SK-N-SH treated with all-trans-retinoic acid at 6 μM for 48 hours (cell line): ENCODE results near the gene CHI3L1.

Source experiments
- ATAC-seq: fragments of 200-7000 bp; cut with Tn5 transposase; 3 replicates; pipeline ENCODE4 v1.9.1; 2020; ENCODE audit warnings: mild to moderate bottlenecking, moderate library complexity
- ARNTL ChIP-seq: fragments of 450-650 bp; formaldehyde crosslinking; IDR thresholded peaks from 2 replicates; pipeline ENCODE4 v1.5.0; 2020; ENCODE audit warnings: low read depth, mild to moderate bottlenecking, moderate library complexity, borderline replicate concordance
- OSR1 ChIP-seq: fragments of 250-450 bp; sonication (Bioruptor Pico); IDR thresholded peaks from 2 replicates; pipeline ENCODE4 v1.8.0; 2022; ENCODE audit warnings: moderate library complexity, mild to moderate bottlenecking, inconsistent platforms
- PATZ1 ChIP-seq: fragments of 250-450 bp; sonication (Bioruptor Pico); IDR thresholded peaks from 2 replicates; pipeline ENCODE4 v1.8.0; 2020; ENCODE audit warnings: mild to moderate bottlenecking, moderate library complexity, borderline replicate concordance
- POU6F1 ChIP-seq: fragments of 250-450 bp; sonication (Bioruptor Pico); IDR thresholded peaks from 2 replicates; pipeline ENCODE4 v1.8.0; 2021; ENCODE audit warnings: low read depth, mild to moderate bottlenecking, moderate library complexity, borderline replicate concordance
- PPARA ChIP-seq: fragments of 250-450 bp; sonication (Bioruptor Pico); IDR thresholded peaks from 2 replicates; pipeline ENCODE4 v1.5.0; 2020; ENCODE audit warnings: mild to moderate bottlenecking, borderline replicate concordance
- RARB ChIP-seq: fragments of 250-450 bp; sonication (Bioruptor Pico); IDR thresholded peaks from 2 replicates; pipeline ENCODE4 v1.8.0; 2021; ENCODE audit warnings: mild to moderate bottlenecking, moderate library complexity
- SNAI2 ChIP-seq: fragments of 250-450 bp; sonication (Bioruptor Pico); IDR thresholded peaks from 2 replicates; pipeline ENCODE4 v1.5.0; 2020; ENCODE audit warnings: mild to moderate bottlenecking, moderate library complexity
- TCF4 ChIP-seq: fragments of 250-450 bp; sonication (Bioruptor Pico); IDR thresholded peaks from 2 replicates; pipeline ENCODE4 v1.8.0; 2021; ENCODE audit warnings: mild to moderate bottlenecking, moderate library complexity, borderline replicate concordance
- TOX ChIP-seq: fragments of 250-450 bp; sonication (Bioruptor Pico); IDR thresholded peaks from 2 replicates; pipeline ENCODE4 v1.8.0; 2021; ENCODE audit warnings: mild to moderate bottlenecking, moderate library complexity, borderline replicate concordance
- ZC3H10 ChIP-seq: fragments of 250-450 bp; sonication (Bioruptor Pico); IDR thresholded peaks from 2 replicates; pipeline ENCODE4 v1.5.1; 2021; ENCODE audit warnings: mild to moderate bottlenecking, moderate library complexity
- ZFP3 ChIP-seq: fragments of 250-450 bp; sonication (Bioruptor Pico); IDR thresholded peaks from 2 replicates; pipeline ENCODE4 v1.5.0; 2020; ENCODE audit warnings: mild to moderate bottlenecking, moderate library complexity
- ZNF70 ChIP-seq: fragments of 450-650 bp; formaldehyde crosslinking; IDR thresholded peaks from 2 replicates; pipeline ENCODE4 v1.5.0; 2020; ENCODE audit warnings: mild to moderate bottlenecking, moderate library complexity
- ZNF8 ChIP-seq: fragments of 450-650 bp; formaldehyde crosslinking; IDR thresholded peaks from 2 replicates; pipeline ENCODE4 v1.5.0; 2020; ENCODE audit warnings: mild to moderate bottlenecking, moderate library complexity
- TF ChIP-seq, protein P1 (sequence below): fragments of 250-450 bp; sonication (Bioruptor Pico); IDR thresholded peaks from 2 replicates; pipeline ENCODE4 v1.5.0; 2020; ENCODE audit warnings: mild to moderate bottlenecking, moderate library complexity
- TF ChIP-seq, protein P2 (sequence below): fragments of 250-450 bp; sonication (Bioruptor Pico); IDR thresholded peaks from 2 replicates; pipeline ENCODE4 v1.5.1; 2021; ENCODE audit warnings: mild to moderate bottlenecking, moderate library complexity

CHI3L1 gene

GRCh38 chr1:203199816-203200571 lies 13.5 kb upstream of the CHI3L1 start (continued):
- TF ChIP-seq, protein P1, sequence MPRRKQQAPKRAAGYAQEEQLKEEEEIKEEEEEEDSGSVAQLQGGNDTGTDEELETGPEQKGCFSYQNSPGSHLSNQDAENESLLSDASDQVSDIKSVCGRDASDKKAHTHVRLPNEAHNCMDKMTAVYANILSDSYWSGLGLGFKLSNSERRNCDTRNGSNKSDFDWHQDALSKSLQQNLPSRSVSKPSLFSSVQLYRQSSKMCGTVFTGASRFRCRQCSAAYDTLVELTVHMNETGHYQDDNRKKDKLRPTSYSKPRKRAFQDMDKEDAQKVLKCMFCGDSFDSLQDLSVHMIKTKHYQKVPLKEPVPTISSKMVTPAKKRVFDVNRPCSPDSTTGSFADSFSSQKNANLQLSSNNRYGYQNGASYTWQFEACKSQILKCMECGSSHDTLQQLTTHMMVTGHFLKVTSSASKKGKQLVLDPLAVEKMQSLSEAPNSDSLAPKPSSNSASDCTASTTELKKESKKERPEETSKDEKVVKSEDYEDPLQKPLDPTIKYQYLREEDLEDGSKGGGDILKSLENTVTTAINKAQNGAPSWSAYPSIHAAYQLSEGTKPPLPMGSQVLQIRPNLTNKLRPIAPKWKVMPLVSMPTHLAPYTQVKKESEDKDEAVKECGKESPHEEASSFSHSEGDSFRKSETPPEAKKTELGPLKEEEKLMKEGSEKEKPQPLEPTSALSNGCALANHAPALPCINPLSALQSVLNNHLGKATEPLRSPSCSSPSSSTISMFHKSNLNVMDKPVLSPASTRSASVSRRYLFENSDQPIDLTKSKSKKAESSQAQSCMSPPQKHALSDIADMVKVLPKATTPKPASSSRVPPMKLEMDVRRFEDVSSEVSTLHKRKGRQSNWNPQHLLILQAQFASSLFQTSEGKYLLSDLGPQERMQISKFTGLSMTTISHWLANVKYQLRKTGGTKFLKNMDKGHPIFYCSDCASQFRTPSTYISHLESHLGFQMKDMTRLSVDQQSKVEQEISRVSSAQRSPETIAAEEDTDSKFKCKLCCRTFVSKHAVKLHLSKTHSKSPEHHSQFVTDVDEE, result no peak

GRCh38 chr1:203199481-203199815 lies 12.9 kb upstream of the CHI3L1 start:
- no peak for TF ChIP-seq TOX (CRISPR knock-in tag)
- TF ChIP-seq PPARA, result no peak
- TF ChIP-seq SNAI2, result no peak
- no peak for TF ChIP-seq ZNF8
- TF ChIP-seq ZNF70 (CRISPR knock-in tag), result no peak
- TF ChIP-seq, protein P1, result no peak
- no peak for ATAC-seq

GRCh38 chr1:203199002-203199401 lies 12.5 kb upstream of the CHI3L1 start:
- ATAC-seq, result no peak
- TF ChIP-seq PATZ1 (CRISPR knock-in tag), result no peak
- no peak for TF ChIP-seq POU6F1 (CRISPR knock-in tag)
- no peak for TF ChIP-seq RARB (CRISPR knock-in tag)
- no peak for TF ChIP-seq ZC3H10 (CRISPR knock-in tag)
- no peak for TF ChIP-seq TOX (CRISPR knock-in tag)
- no peak for TF ChIP-seq ZNF70 (CRISPR knock-in tag)
- TF ChIP-seq TCF4, result no peak
- no peak for TF ChIP-seq PPARA
- no peak for TF ChIP-seq ARNTL
- TF ChIP-seq, protein P2, sequence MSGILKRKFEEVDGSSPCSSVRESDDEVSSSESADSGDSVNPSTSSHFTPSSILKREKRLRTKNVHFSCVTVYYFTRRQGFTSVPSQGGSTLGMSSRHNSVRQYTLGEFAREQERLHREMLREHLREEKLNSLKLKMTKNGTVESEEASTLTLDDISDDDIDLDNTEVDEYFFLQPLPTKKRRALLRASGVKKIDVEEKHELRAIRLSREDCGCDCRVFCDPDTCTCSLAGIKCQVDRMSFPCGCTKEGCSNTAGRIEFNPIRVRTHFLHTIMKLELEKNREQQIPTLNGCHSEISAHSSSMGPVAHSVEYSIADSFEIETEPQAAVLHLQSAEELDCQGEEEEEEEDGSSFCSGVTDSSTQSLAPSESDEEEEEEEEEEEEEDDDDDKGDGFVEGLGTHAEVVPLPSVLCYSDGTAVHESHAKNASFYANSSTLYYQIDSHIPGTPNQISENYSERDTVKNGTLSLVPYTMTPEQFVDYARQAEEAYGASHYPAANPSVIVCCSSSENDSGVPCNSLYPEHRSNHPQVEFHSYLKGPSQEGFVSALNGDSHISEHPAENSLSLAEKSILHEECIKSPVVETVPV (CRISPR knock-in tag), result no peak
- no peak for TF ChIP-seq OSR1
- TF ChIP-seq ZFP3 (CRISPR knock-in tag), result no peak

DNA sequence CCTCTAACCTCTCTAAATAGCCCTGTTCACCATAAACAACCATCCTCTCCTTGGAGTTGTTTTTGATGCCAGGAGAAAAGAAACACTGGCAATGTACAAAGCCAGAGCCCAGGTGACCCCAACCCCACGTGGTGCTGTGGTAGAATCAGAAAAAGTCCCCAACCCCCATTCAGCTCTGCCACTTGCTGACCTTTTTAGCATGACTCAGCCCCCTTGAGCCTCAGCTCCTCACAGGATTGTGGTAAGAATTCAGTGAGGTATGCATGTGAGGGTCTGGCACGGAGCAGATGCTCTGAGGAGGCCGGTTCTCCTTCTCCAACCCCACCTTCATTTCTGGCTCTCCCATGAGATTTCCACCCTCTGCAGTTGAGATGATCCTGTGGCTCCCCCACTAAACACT lies 11.1 kb upstream of the CHI3L1 start:
- TF ChIP-seq PPARA (no peak), SNAI2 (no peak), ARNTL (no peak), ZC3H10 (CRISPR knock-in tag) (no peak), TOX (CRISPR knock-in tag) (no peak), ZFP3 (CRISPR knock-in tag) (no peak)
- TF ChIP-seq, protein P1, result no peak
- ATAC-seq, result peak; percentile 64
